GM18502 (cell line): ENCODE results near the gene SPTBN5.

Experiments used
- ATAC-seq: cut with Tn5 transposase; IDR thresholded peaks from one replicate; pipeline ENCODE4 v1.9.1; 2021; ENCODE audit warnings: mild to moderate bottlenecking; ENCODE audit not compliant: unreplicated experiment, poor library complexity

Gene SPTBN5

GRCh38 chr15:41927536-41927935 is 33.7 kb upstream of the SPTBN5 start:
- ATAC-seq: no peak

- no peak for ATAC-seq
These were observed 32.6 kb upstream of the SPTBN5 start for GRCh38 chr15:41926185-41927056.

GRCh38 chr15:41925086-41925608 is 31.3 kb upstream of the SPTBN5 start:
- ATAC-seq: no peak

GRCh38 chr15:41923401-41923997 is 29.6 kb upstream of the SPTBN5 start:
- ATAC-seq: no peak

- ATAC-seq: no peak
These were observed 28.5 kb upstream of the SPTBN5 start for GRCh38 chr15:41922353-41922752.

GRCh38 chr15:41921639-41922038 is 27.8 kb upstream of the SPTBN5 start:
- no peak for ATAC-seq

- ATAC-seq: no peak
These were observed 27.3 kb upstream of the SPTBN5 start for GRCh38 chr15:41921167-41921566.

GRCh38 chr15:41919954-41920538 is 26.2 kb upstream of the SPTBN5 start:
- ATAC-seq: no peak

- ATAC-seq: no peak
These were observed 25.5 kb upstream of the SPTBN5 start for GRCh38 chr15:41919201-41919820.

GRCh38 chr15:41918506-41919126 is 24.8 kb upstream of the SPTBN5 start:
- ATAC-seq: no peak

- ATAC-seq: no peak
These were observed 24.0 kb upstream of the SPTBN5 start for GRCh38 chr15:41917767-41918430.

- no peak for ATAC-seq
These were observed 21.6 kb upstream of the SPTBN5 start for GRCh38 chr15:41915255-41915994.

GRCh38 chr15:41914411-41914810 is 20.6 kb upstream of the SPTBN5 start:
- no peak for ATAC-seq

GRCh38 chr15:41913256-41913655 is 19.4 kb upstream of the SPTBN5 start:
- no peak for ATAC-seq

GRCh38 chr15:41911691-41912345 is 18.0 kb upstream of the SPTBN5 start:
- no peak for ATAC-seq

GRCh38 chr15:41908736-41909461 is 15.0 kb upstream of the SPTBN5 start:
- no peak for ATAC-seq

GRCh38 chr15:41907141-41907540 is 13.3 kb upstream of the SPTBN5 start:
- no peak for ATAC-seq

GRCh38 chr15:41906608-41907007 is 12.8 kb upstream of the SPTBN5 start:
- ATAC-seq: no peak
